ENCODE data around the gene AP1S2.
A peak's percentile ranks its signal among the peaks of the same experiment; 100 is the strongest.

Gene AP1S2

DNA sequence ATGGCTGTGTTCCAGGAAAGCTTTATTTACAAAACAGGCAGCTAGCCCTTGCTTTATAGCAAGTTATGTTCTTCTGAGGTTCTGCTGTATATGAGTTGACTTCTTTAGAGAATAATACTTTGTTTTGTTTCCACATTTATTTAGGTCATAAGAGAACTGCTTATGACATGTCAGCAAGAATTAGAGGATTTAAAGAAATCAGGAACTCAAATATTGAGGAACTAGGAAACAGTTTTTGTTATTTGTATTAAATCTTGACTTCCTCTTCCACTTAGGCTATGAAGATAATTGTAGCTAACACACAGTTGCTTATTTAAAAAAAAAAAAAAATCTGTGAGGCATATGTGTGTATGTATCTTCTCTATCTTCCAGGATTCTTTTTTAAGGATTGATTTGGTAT, 50.0 kb downstream of the AP1S2 start:
- no peak for DNase-seq (ENCODE audit: low read depth)

DNA sequence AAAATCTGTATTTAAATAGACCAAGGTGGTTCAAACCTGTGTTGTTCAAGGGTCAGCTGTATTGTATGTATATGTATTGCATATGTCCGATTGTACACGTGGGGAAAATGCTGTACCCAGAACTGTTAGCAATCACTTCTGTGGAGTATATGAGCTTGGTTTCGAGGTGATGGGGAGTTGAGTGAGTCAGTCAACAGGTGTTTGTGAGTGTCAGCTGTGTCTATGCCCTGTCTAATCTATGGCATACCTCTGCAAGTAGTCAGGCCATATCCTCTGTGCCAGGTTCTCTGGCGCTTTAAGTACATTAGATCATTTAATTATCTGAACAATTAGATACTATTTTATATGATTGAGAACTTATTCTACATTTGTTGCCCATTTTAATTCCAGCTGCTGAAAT, 56.9 kb downstream of the AP1S2 start:
- DNase-seq (ENCODE audit: low read depth): no peak

DNA sequence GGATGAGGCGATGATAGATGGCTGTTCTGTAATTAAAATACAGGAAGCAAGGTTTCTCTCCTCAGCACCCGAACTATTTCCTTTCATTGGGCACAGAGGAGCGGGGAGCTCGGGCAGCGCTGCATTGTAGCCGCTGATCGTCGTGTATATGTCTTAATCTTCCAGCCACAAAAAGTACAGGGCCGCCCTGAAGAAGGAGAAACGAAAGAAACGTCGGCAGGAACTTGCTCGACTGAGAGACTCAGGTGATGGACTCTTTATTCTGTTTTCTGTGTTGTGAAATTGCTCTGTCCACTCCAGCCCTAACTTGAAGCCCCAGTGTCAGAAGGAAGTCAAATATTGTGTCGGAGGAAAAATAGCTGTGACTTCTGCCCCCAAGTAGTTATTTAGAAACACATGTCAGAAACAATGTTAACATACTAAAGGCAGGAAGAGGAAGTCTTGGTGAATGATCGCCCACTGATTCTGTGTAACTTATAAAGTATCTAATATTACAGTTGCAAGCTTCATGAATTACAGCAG, 63.8 kb downstream of the AP1S2 start:
- no peak for DNase-seq (ENCODE audit: low read depth)

DNA sequence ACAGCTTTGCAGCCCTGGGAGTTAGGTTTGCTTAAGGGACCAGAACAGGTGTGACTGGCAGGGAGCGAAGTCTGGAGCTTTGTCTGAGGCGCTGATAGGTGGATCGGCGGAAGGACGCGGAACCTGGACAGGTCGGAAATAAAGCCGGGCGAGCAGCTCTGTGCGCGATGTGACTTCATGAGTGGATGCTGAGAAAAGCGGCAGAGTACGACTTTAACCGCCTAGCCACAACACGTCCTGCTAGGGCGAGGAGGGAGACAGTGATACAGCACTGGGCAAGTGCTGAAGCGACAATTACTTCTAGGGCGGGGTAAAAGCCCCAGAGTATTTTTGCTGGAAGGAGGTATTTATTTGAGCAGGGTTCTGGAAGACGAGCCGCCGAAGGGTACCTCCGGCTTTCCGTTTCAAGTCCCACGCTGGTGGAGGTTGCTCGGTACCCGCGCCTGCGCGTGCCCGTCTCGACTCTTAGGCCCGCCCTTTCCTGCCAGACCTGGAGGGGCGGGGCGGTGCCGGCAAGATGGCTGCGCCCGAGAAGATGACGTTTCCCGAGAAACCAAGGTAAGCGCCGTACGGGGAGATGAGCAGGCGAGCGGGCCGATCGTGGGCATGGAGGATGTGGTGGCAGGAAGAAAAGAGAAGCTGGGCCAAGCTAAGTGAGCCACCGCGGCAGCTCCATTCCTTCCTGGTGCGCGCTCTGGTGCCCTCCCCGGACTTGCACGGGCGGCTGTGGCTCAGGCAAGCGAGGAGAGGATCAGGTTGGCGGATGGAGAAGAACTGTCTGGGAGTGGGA, 64.4 kb downstream of the AP1S2 start, which contains the start of gene ZRSR2:
Gene ZRSR2 (plus strand): TSS at position 506 of the 790 bp plus-strand sequence. CDS start 12 bp downstream, at position 518.
- DNase-seq (ENCODE audit: low read depth): peak; percentile 60

DNA sequence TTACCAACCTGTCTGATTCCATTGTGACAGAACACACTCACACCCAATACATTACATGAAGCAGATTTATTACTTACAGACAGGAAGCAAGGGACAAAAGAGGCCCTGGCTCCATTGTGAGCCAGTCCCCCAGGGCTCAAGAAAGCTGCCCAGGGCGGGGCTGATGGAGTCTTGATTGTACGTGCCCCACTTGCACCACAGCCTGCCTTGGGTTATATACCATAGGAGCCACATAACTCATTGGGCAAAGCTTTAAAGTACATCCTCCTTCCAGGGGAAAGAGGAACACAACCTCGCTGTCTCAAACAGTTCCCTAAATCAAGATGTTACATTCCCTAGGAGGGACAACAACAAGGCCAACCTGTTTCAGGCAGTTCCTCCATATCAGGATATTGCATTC, 67.7 kb downstream of the AP1S2 start:
- DNase-seq (ENCODE audit: low read depth): no peak

DNA sequence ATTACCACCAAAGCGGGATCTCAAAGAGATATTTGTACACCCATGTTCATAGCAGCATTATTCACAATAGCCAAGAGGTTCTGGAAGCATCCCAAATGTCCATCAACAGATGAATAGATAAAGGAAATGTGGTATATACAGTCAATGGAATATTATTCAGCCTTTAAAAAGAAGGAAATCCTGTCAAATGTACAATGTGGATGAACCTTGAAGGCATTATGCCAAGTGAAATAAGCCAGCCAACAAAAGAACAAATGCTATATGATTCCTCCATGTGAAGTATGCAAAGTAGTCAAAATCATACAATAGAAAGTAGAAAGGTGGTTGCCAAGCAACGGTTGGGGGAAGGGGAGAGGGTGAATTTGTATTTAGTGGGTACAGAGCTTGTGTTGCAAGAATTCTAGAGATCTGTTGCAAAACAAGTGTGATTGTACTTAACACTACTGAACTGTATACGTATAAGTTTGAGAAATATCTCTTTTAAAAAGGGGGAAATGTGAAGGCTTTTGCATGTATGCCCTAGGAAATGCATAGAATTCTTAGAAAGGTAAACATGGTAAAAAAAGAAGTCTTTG, 69.3 kb downstream of the AP1S2 start:
- DNase-seq (ENCODE audit: low read depth): no peak

DNA sequence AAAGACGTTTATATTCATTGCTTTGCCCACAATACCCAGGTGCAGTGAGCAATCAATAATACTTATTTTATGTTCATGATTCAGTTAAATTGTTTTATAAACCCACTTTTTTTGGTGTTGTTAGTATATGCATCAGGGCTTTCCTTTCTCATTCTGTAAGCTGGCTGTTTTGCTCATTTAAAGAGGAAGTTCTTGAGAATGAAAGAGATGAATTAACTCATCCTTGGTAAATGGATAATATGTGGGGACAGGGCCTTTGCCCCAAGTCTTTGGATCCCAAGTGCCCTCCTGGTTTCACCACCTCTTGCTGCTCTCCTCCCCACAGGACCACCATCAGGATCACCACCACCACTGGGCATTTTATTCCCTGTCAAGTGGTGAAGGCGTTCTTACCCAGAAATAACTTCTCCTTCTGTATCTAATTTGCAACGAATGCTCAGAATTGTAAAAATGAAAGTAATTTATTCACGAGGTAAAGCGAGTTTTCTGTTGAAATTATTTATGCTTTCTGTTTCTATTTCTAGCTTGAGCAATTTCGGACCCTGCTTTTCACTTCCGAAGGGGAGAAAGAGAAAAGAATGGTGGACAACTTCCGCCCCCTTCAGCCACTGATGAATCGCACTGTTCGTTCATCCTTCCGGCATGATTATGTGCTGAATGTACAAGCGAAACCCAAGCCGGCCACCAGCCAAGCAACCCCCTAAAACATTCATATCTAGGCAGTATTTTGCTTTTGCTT, 72.5 kb downstream of the AP1S2 start:
- no peak for DNase-seq (ENCODE audit: low read depth)
